OCI-LY1 (cell line): ENCODE measurements around the gene STK40.

Source experiments
- CTCF ChIP-seq: fragments of 200-600 bp; sonication (generic), shearing (Covaris generic); IDR thresholded peaks from 2 replicates; pipeline ENCODE4 v1.5.1; 2017; ENCODE audit warnings: mild to moderate bottlenecking, antibody characterized with exemption, low read length, moderate library complexity, mixed read lengths
- EZH2 ChIP-seq: fragments of 200-600 bp; sonication (generic), shearing (Covaris generic); IDR thresholded peaks from 2 replicates; pipeline ENCODE4 v1.8.0; 2017; ENCODE audit warnings: borderline replicate concordance, mixed run types, mild to moderate bottlenecking, antibody characterized with exemption, low read length, moderate library complexity, mixed read lengths

GRCh38 chr1:36321119-36321951 is 64.4 kb downstream of the STK40 start:
- TF ChIP-seq CTCF (no peak), EZH2 (no peak)
